Measurements from ENCODE around the gene COL20A1. TPM values are rescaled to one million over a fixed set of nuclear protein-coding genes. Genes with fewer than 3 reads are reported as not detected.

The COL20A1 gene
- polyA plus RNA-seq, 3 donors: 0.42 to 0.65 (median 0.46) TPM

DNA sequence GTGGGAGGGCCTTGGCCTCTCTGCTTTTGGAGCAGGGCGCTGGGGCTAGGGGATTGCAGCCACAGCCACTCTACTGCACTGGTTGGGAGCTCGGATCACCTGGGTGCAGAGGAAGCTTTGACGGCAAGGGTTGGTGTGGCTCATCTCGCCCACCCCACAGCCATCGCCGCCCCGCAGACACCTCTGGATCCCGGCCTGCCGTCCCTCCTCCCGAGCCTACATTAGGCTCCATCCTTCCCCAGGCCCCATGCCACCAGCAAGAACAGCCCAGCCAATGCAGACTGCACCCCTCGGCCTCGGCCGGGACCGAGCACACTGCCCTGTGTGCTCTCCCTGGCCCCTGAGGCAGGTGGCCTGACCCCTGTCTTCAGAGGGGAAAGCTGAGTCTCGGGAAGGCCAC lies 32.5 kb upstream of the COL20A1 start:
- no peak for DNase-seq (ENCODE audit: low read depth in 3 of 3, low spot score in 2 of 3)

DNA sequence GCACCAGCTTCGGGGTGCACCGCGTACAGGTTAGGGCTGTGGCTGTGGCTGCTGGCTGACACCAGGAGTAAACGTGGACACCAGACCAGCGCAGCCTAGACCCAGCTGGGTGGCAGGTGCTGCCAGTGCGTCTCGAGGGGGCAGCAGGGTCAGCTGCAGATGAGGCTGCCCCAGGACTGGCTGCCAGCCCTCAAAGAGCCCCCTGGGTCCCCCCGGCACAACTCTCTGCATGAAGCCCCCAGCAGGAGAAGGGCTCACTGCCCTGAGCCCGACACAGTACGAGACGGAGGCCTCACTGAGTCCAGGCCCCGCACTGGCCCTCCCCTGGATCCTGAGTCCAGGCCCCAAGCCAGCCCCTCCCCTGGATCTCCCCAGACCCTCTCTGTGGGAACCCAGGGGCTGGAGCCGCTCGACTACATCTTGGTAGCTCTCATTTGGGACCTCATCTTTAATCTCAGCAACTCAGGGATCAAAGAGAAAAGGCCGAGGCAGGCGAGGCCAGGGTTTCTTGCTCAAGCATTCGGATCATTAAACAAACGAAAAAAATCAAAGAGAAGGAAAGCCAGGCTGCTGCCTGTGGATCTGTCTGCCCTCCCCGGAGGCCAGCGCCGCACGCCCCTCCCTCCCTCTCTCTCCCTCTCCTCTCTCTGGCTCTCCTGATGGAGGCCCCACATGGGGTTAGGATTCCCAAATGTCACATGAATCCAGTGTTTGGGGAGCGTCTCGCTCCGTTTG lies 31.8 kb upstream of the COL20A1 start:
- DNase-seq (ENCODE audit: low read depth in 3 of 3, low spot score in 2 of 3): no peak

- no peak for DNase-seq (ENCODE audit: low read depth in 3 of 3, low spot score in 2 of 3)
Measured at GRCh38 chr20:63261795-63262528, 31.0 kb upstream of the COL20A1 start.

DNA sequence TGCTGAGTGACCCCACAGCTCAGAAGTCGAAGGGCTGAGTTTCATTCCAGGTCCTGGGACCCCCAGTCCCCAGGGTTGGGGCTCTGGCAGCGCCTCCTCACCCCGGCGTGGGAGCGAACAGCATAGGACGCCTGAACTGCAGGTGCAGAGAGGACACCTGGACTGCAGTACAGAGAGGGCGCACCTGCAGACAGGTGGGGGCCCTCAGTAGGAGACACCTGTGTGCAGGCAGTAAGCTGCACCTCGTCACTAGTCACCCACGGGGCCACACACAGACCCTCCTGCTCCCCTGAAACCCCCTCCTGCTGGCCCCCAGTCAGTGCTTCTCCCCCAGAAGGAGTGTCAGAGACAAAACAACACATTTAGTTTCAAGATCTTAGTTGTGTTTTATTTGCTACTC lies 30.1 kb upstream of the COL20A1 start:
- no peak for DNase-seq (ENCODE audit: low read depth in 3 of 3, low spot score in 2 of 3)

- no peak for DNase-seq (ENCODE audit: low read depth in 3 of 3, low spot score in 2 of 3)
Measured at GRCh38 chr20:63264000-63264399, 29.0 kb upstream of the COL20A1 start.

GRCh38 chr20:63264519-63264918 lies 28.5 kb upstream of the COL20A1 start:
- no peak for DNase-seq (ENCODE audit: low read depth in 3 of 3, low spot score in 2 of 3)

DNA sequence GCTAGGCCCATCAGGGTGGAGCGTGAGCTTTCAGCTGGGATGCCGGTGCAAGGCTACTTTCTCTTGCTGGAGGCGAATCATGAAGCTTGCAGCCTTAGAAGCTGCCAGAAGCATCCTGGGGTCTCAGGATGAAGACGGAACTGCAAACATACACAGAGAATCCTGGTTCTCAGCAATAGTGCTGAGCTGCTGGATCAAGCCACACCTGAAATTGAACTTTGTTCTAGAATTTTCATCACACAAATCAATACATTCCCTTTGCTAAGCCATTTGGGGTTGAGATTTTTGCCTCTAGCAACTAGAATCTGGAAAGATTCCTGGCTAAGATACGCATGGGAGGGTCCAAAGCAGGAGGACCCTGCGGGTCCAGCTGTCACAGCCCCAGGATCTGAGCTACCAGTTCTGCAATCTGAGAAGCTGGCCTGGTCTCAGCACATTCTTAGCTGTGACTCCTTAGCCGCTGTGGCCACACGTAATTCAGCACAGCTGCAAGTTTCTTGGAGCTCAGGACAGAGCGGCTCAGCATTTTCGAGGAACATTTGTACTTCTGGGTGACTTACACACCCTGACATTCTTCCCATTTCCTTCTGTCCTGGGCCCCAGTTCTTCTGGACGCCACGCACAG lies 27.0 kb upstream of the COL20A1 start:
- DNase-seq (ENCODE audit: low read depth in 3 of 3, low spot score in 2 of 3): no peak

- DNase-seq (ENCODE audit: low read depth in 3 of 3, low spot score in 2 of 3): no peak
Measured at GRCh38 chr20:63267691-63268090, 25.3 kb upstream of the COL20A1 start.

DNA sequence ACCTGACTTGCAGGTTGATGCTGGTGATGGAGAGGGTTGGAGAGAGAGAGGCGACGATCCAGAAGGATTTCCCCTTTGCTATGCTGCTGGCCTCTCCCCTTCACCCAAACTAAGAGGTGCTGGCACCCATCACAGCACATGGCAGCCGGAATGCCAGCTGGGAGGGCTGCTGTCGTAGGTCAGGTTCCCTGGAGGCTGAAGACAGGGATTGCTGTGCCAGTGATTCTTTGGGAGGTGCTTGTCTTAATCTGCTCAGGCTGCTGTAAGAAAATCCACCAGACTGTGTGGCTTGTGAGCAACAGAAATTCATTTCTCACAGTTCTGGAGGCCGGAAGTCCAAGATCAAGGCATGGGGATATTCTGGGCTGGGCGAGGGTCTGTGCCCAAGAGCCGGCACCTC lies 24.7 kb upstream of the COL20A1 start:
- DNase-seq (ENCODE audit: low read depth in 3 of 3, low spot score in 2 of 3): no peak

DNA sequence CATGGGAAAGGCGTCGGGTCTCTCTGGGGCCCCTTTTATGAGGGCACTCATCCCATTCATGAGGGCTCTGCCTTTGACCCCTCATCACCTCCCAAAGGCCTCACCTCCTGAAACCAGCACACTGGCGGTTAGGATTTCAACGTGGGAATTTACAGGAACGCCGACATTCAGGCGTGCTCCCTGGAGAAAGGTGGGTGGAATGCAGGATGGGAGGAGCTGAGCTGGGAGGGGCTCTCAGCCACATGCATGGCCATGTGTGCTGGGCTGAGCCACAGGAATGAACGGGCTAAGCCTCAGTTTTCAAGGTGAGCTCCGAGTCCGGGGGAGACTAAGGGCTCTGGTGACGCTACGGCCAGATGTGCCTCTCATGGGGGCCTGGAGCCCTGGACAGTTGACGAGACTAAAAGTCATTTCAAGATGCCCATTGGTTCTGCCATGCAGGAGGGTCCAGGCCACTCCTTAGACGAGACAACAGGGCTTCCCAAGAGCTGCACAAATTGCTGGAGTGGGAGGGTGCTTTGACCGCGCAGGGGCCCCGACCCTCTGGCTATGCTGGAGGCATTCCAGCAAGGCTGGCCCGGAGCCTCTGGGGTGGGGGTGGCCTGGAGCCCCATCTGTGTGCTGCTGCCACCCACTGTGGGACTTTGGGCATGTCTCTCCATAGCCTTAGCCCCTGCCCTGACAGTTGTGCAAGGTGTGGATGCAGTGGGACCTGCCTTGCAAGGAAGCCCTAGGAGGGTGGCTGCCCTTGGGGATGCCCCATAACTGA lies 24.1 kb upstream of the COL20A1 start:
- no peak for DNase-seq (ENCODE audit: low read depth in 3 of 3, low spot score in 2 of 3)

DNA sequence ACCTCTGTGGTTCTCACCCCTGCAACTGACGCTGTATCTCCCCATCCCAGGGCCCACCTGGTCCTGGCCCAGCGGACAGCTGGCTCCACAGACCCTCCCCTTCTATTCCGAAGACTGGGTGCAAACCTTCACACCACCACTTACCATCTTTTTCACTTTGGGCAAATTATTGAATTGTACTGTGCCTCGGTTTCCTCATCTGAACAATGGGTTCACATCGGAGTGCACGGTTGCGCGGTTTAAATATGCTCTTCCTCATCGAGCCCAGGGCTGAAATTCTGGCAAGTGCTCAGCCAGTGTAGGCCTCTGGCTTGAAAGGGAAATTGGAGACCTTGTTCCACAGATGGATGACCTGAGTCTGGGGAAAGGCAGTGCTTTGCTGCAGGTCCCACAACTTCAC lies 23.3 kb upstream of the COL20A1 start:
- DNase-seq (ENCODE audit: low read depth in 3 of 3, low spot score in 2 of 3): no peak

GRCh38 chr20:63270606-63271325 lies 22.2 kb upstream of the COL20A1 start:
- no peak for DNase-seq (ENCODE audit: low read depth in 3 of 3, low spot score in 2 of 3)

DNA sequence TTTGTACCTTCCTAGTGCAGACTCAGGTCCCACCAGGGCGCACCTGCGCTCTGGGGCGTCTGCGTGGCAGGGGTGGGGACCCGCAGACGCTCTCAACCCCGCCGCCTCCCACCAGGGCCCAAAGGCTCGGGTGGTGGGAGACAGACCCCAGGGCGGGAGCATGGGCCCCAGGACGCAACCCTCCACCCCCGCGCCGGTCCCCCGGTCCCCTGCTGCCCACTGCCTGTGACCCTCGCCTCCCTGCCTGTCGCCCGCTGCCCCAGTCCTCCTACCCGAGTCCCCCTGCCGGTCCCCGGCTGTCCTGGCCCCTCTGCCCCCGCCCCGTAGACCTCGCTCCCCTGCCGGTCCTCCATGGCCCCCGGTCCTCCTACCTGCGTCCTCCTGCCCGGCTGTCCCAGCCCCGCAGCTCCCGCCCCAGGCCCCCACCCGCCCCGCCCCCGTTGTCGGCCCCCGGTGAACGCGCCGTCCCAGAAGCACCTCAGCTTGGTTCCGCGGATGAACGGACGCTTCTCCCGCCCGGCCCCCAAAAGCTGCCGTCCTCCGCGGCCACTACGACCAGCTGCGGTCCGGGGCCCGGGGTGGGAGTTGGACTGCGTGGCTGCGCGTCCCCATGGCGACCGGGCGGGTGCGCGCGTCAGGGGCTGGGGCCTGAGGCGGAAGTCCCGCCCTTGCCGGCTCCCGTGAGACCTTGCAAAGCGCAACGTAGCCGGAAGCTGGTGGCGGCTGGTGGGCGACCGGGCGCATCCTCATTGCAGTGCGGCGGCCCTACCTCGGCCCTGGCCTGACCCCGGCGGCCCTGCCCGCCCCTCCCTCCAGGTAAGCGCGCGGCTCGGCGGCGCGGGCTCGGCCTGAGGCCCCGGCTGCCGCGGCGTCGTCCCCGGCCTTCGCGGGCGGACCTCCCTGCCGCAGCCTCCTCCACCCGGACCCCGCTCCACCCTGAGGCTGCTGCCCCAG lies 20.6 kb upstream of the COL20A1 start, which contains the start of gene ARFGAP1:
TSS of gene ARFGAP1 (plus strand) at position 709 of the 954 bp plus-strand sequence. CDS start 2,768 bp downstream, outside the sequence.
- DNase-seq (ENCODE audit: low read depth in 3 of 3, low spot score in 2 of 3): peak; percentile 78 to 89 (median 83)

DNA sequence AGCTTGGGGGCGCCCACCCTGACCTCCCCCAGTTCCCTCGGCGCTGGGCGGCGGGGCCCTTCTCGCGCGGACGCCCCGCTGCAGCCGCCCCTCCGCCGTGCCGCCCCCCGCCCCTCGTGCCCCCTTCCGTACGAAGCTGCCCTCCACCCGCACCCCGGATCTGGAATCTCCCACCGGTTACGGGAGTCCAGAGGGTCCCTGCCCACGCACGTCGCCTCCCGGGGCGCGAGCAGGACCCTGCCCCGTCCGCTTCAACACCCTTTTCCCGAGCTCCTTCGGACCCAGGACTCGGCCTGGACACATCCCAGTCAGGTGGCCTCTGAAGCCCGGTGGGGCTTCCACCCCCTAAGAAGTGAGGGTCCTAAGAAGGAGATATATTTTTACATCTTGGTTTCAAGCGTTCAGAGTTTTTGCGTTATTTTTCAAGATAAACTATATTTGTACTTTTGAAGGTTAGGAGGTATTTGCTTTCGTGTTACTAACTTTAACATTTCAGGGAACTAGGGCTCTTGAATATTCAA lies 19.9 kb upstream of the COL20A1 start:
- no peak for DNase-seq (ENCODE audit: low read depth in 3 of 3, low spot score in 2 of 3)

- DNase-seq (ENCODE audit: low read depth in 3 of 3, low spot score in 2 of 3): no peak
Measured at GRCh38 chr20:63273635-63274380, 19.2 kb upstream of the COL20A1 start.

- no peak for DNase-seq (ENCODE audit: low read depth in 3 of 3, low spot score in 2 of 3)
Measured at GRCh38 chr20:63274381-63275228, 18.4 kb upstream of the COL20A1 start.

GRCh38 chr20:63275825-63276224 lies 17.2 kb upstream of the COL20A1 start:
- DNase-seq (ENCODE audit: low read depth in 3 of 3, low spot score in 2 of 3): no peak
